ENCODE data around the gene PPHLN1. TPM values are rescaled to one million over a fixed set of nuclear protein-coding genes. Genes with fewer than 3 reads are reported as not detected.
"Not testable (repeated sequence)": the region's sequence is repeated elsewhere in the genome, so short reads cannot be mapped to it uniquely, and the experiment has no call there.

Gene PPHLN1
- total RNA-seq, 2 donors from 2014 or later, result 38.2 to 38.5 TPM

GRCh38 chr12:42309996-42310395 lies 16.0 kb upstream of the PPHLN1 start:
- no peak for ATAC-seq
- no peak for DNase-seq
- intact Hi-C loops (cut with DNase I, micrococcal nuclease), result no loop called here

- intact Hi-C loops (cut with DNase I, micrococcal nuclease), result no loop called here
- DNase-seq (no peak), ATAC-seq (no peak)
These were observed 10.9 kb upstream of the PPHLN1 start for GRCh38 chr12:42315108-42315507.

DNA sequence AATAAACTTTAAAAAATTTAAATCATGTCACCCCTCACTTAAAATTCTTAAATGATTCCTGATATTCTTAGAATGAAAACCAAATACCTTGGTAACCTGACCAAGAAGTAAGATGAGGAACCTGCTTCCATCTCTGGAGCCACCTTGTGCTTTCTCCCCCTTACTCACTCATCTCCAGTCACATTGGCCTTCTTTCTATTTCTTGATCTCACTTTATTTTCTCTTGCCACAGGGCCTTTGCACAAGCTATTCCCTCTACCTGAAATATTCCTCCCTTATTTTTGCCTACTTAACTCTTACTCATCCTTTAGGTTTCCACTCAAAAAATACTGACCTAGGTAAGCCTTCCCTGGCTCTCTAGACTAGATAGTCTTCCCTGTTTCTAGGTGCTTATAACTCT lies 5.2 kb upstream of the PPHLN1 start:
- DNase-seq, result no peak
- intact Hi-C loops (cut with DNase I, micrococcal nuclease), result loop anchor here in 1 of 2 donors (10.0 kb wide), 1 partner anchor 86 kb away; the partner anchor contains the start of gene YAF2
- no peak for ATAC-seq

GRCh38 chr12:42322567-42322966 lies 3.4 kb upstream of the PPHLN1 start:
- intact Hi-C loops (cut with DNase I, micrococcal nuclease), result loop anchor here in 1 of 2 donors (10.0 kb wide), 1 partner anchor 88 kb away; the partner anchor contains the start of gene YAF2
- no peak for DNase-seq
- ATAC-seq, result no peak

- intact Hi-C loops (cut with DNase I, micrococcal nuclease), result loop anchor here in 1 of 2 donors (10.0 kb wide), 1 partner anchor 89 kb away; the partner anchor contains the start of gene YAF2
- ATAC-seq (no peak), DNase-seq (no peak)
These were observed 2.1 kb upstream of the PPHLN1 start for GRCh38 chr12:42323856-42324255.

- no peak for DNase-seq
- intact Hi-C loops (cut with DNase I, micrococcal nuclease), result loop anchor here in 1 of 2 donors (5.0 to 10.0 kb wide), 2 partner anchors 90 to 178 kb away; partner anchors contain the start of gene YAF2
- ATAC-seq, result no peak
These were observed 678 bp upstream of the PPHLN1 start for GRCh38 chr12:42325326-42325652.

- intact Hi-C loops (cut with DNase I, micrococcal nuclease), result loop anchor here in 1 of 2 donors (5.0 to 10.0 kb wide), 2 partner anchors 92 to 179 kb away; partner anchors contain the start of gene YAF2
- DNase-seq, result peak in 1 of 2 donors; percentile 28
- ATAC-seq, result peak; percentile 54
These were observed 717 bp downstream of the PPHLN1 start for GRCh38 chr12:42326541-42327226.

GRCh38 chr12:42327227-42327590 lies 1.2 kb downstream of the PPHLN1 start:
- ATAC-seq (no peak), DNase-seq (no peak)
- intact Hi-C loops (cut with DNase I, micrococcal nuclease), result loop anchor here in 1 of 2 donors (5.0 to 10.0 kb wide), 2 partner anchors 92 to 180 kb away; partner anchors contain the start of gene YAF2

- intact Hi-C loops (cut with DNase I, micrococcal nuclease), result loop anchor here in 1 of 2 donors (5.0 kb wide), 1 partner anchor 203 kb away; no protein-coding TSS in a partner anchor
- ATAC-seq, result not testable (repeated sequence)
These were observed 4.1 kb downstream of the PPHLN1 start for GRCh38 chr12:42330097-42330496.

DNA sequence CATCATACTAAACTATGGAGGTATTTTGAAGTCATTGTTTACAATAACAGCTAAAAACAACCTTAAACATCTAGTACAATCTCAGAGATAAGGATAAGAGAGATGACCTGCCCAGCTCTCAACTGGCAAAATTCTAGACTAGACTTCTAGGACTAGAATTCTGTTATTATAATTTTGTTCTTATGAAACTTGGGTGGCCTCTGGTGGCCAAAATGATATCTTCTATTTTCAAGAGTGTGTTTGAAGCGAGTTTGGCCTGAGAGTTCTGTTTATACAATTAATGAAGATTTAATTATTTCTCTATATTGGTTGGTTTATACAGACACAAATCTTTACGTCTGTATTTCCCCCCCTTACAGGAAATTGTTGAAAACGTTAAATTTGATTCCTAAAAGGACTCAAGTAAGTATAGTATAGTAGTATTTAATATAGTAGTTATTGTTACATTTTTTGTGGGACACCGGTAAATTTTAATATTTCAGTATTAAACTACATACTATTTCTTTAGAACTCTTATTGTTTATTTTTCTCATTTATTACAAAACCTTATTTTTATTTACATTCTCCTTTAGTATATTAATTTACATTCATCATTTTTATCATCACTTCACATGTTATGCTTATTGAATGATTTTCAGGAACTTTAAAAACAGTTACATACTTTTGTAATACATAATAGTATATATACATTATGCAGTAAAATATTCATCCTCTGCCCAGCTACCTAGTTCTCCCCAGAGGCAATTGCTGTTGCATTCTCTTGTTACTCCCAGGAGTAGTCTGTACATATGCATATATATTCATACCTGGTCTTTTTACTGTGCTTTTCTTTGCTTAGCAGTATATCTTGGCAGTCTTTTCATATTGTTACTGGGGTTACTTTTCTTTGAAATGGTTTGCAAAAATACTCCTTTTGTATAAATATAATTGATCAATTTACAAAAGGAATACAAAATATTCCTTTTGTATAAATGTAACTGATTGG lies 6.6 kb downstream of the PPHLN1 start:
- peak; percentile 70 for ATAC-seq
- intact Hi-C loops (cut with DNase I, micrococcal nuclease), result loop anchor here in 1 of 2 donors (5.0 kb wide), 1 partner anchor 205 kb away; no protein-coding TSS in a partner anchor
- peak in 1 of 2 donors; percentile 25 for DNase-seq

More at GRCh38 chr12:42330097-42330496, 4.1 kb downstream of the PPHLN1 start:
- not testable (repeated sequence) for DNase-seq

DNA sequence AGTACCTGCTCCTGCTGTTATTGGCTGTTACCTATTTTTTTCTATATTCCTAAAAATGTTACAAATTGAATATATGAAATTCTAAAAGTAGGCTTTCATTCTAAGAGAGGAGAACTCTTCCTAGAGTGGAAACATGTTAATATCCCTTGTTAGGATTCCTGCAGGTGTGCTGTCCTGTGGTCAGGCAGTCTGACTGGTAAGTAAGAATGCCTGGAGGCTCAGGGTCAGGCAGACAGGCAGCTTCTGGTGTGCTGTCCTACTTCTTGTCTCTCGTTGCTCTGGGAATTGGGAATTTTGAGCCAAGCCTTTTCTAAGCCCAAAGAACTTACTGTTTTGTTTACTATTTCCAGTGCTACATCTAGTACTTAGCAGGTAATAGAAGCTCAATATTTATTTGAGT lies 10.3 kb downstream of the PPHLN1 start:
- no peak for ATAC-seq
- intact Hi-C loops (cut with DNase I, micrococcal nuclease), result no loop called here
- DNase-seq, result no peak

DNA sequence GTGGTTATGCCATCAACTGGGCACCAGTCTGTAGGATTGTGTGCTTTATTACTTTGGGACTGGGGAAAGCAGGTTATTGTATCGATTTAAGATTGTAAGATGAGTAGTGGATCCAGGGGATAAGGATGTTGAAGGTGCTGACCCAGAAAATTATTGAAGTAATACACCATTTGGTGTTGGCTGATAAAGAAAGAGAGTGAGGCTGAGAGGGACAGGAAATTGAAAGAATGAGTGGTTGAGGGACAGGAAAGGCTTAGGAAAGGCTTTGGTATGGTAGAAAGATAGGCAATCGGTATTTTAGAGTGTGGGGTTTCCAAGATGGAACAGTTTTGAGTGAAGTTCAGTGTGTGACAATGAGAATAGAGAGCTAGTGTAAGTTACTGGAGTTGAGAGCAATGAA lies 12.3 kb downstream of the PPHLN1 start:
- intact Hi-C loops (cut with DNase I, micrococcal nuclease), result no loop called here

GRCh38 chr12:42342028-42342427 lies 16.1 kb downstream of the PPHLN1 start:
- ATAC-seq (no peak), DNase-seq (no peak)
- intact Hi-C loops (cut with DNase I, micrococcal nuclease), result no loop called here

More for the DNA sequence above, 12.3 kb downstream of the PPHLN1 start:
- ATAC-seq, result no peak
- DNase-seq, result no peak

DNA sequence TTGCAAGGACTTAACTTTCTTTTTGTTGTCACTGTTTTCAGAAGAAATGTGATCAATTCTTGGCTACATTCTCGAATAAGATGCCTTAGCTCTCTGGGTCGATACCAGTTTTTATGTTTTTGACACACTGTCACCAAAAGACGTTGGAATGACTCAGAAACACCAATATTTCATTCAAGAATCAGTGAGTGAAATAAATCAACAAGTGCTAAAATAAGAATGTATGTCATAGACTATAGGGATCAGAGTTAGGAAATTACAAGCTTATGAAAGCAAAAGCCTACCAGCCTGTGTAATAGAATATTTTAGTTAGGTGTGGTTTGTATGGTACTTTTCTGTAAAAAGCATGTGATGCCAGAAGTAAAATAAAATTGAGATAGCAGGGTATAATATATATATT lies 17.8 kb downstream of the PPHLN1 start:
- ATAC-seq (no peak), DNase-seq (no peak)
- intact Hi-C loops (cut with DNase I, micrococcal nuclease), result no loop called here

- no peak for DNase-seq
- intact Hi-C loops (cut with DNase I, micrococcal nuclease), result no loop called here
- ATAC-seq, result no peak
These were observed 20.5 kb downstream of the PPHLN1 start for GRCh38 chr12:42346403-42347002.

DNA sequence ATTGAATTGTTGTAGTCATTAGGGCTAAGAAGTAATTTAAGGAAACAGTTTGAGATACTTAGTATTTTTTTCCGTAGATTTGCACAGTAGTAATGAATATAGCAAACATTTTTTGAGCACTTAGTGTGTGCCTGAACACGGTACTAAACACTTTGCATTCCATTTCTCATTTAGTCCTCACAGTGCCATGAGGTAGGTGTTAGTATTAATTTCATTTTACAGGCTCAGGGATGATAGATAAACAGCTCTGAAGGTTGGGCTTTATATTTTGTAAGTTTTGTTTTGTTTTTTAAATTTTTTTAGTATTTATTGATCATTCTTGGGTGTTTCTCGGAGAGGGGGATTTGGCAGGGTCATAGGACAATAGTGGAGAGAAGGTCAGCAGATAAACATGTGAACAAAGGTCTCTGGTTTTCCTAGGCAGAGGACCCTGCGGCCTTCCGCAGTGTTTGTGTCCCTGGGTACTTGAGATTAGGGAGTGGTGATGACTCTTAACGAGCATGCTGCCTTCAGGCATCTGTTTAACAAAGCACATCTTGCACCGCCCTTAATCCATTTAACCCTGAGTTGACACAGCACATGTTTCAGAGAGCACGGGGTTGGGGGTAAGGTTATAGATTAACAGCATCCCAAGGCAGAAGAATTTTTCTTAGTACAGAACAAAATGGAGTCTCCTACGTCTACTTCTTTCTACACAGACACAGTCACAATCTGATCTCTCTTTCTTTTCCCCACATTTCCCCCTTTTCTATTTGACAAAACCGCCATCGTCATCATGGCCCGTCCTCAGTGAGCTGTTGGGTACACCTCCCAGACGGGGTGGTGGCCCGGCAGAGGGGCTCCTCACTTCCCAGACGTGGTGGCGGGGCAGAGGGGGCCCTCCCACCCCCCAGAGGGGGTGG lies 23.4 kb downstream of the PPHLN1 start:
- not testable (repeated sequence) for ATAC-seq

DNA sequence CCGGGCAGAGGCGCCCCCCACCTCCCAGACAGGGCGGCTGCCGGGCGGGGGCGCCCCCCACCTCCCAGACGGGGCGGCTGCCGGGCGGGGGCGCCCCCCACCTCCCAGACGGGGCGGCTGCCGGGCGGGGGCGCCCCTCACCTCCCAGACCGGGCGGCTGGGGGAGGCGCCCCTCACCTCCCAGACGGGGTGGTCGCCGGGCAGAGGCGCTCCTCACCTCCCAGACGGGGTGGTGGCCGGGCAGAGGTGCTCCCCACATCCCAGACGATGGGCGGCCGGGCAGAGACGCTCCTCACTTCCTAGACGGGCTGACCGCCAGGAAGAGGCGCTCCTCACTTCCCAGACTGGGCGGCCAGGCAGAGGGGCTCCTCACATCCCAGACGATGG lies 24.0 kb downstream of the PPHLN1 start:
- intact Hi-C loops (cut with DNase I, micrococcal nuclease); ATAC-seq; DNase-seq: not testable (repeated sequence)

More for the DNA sequence above, 23.4 kb downstream of the PPHLN1 start:
- intact Hi-C loops (cut with DNase I, micrococcal nuclease); DNase-seq: not testable (repeated sequence)

DNA sequence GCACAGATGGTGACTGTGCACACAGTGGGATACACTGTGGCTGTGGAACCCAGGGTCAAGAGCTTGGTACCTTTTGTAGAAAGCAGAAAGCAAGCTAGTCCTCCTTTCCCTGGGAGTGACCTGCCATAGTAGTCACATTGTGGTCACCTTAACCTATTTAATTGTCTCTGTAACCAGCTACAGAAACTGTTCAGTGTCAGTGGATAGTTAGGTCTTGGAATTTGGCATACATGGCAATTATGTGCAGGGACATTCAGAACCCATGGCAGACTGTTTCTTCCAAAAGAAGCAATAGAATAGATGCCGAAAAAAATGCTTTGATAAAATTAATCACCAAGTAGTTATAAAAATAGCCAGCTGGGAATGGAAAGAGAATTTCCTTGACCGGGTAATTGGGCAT lies 30.4 kb downstream of the PPHLN1 start:
- ATAC-seq (no peak), DNase-seq (no peak)
- intact Hi-C loops (cut with DNase I, micrococcal nuclease), result no loop called here
